Cerebellar nuclear complex (tissue), 1 donor: ENCODE measurements around the gene CCR5.

Source experiments
- DNase-seq, 2 experiments: peaks; one replicate each; lab custom pipeline; 2025; lab: John Stamatoyannopoulos, UW

Gene CCR5

DNA sequence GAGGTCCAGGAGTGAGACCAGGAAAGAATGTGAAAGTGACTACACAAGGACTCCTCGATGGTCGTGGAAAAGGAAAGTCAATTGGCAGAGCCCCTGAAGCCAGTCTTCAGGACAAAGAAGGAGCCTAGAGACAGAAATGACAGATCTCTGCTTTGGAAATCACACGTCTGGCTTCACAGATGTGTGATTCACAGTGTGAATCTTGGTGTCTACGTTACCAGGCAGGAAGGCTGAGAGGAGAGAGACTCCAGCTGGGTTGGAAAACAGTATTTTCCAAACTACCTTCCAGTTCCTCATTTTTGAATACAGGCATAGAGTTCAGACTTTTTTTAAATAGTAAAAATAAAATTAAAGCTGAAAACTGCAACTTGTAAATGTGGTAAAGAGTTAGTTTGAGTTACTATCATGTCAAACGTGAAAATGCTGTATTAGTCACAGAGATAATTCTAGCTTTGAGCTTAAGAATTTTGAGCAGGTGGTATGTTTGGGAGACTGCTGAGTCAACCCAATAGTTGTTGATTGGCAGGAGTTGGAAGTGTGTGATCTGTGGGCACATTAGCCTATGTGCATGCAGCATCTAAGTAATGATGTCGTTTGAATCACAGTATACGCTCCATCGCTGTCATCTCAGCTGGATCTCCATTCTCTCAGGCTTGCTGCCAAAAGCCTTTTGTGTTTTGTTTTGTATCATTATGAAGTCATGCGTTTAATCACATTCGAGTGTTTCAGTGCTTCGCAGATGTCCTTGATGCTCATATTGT lies 10.8 kb upstream of the CCR5 start:
- no peak for DNase-seq

GRCh38 chr3:46360907-46361306 lies 9.8 kb upstream of the CCR5 start:
- no peak for DNase-seq

- DNase-seq: no peak
Measured at GRCh38 chr3:46361408-46362283, 9.1 kb upstream of the CCR5 start.

DNA sequence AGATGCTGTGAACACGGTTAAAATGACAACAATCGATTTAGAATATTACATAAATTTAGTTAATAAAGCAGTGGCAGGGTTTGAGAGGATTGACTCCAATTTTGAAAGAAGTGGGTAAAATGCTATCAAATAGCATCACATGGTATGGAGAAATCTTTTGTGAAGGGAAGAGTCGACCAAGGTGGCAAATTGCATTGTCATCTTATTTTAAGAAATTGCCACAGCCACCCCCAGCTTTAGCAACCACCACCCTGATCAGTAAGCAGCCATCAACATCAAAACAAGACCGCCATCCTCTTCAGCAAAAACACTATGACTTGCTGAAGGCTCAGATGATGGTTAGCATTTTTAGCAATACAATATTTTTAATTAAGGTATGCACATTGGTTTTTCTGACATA lies 5.7 kb upstream of the CCR5 start:
- DNase-seq: no peak

DNA sequence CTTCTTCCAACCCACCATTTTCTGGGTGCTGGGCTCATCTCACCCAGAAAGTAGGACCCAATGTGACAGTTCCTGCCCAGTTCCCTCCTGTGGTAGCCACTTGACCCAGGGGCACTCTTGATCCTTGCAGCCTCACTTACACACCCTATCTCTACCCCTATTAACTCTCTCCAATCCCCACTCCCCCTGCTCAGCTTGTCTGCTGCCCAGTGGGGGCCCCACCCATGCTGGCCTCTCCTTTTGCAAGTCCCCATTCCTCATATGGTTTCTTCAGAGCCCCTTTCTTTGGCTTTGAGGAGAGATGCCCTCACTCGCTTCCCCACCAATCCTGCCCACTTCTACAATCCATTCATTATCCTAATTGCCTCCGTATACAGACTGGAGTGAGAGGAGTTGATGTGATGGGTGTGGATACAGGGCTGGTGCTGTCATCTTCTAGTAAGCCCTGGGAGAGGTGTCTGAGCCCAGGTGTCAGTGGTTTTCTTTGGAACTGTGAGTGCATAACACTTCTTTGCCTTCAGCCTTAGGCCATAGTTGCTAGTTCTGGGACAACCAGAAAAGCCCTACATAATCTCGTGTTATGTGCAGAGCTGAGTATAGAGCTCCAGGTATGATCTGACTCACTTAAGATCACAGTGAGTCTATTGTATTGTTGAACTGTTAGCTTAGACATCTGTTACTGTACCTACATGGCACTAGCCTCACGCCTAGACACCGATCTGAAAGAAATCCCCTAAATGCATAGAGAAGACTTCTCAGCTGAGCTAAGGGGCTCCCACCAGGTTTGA lies 4.8 kb upstream of the CCR5 start:
- DNase-seq: no peak

GRCh38 chr3:46367811-46368210 lies 2.9 kb upstream of the CCR5 start:
- no peak for DNase-seq

- no peak for DNase-seq
Measured at GRCh38 chr3:46368569-46368968, 2.2 kb upstream of the CCR5 start.

DNA sequence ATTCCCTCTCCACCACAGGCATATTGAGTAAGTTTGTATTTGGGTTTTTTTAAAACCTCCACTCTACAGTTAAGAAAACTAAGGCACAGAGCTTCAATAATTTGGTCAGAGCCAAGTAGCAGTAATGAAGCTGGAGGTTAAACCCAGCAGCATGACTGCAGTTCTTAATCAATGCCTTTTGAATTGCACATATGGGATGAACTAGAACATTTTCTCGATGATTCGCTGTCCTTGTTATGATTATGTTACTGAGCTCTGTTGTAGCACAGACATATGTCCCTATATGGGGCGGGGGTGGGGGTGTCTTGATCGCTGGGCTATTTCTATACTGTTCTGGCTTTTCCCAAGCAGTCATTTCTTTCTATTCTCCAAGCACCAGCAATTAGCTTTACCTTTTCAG lies 1.6 kb upstream of the CCR5 start:
- DNase-seq: no peak

- DNase-seq: no peak
Measured at GRCh38 chr3:46369675-46370132, 1.0 kb upstream of the CCR5 start.

- no peak for DNase-seq
Measured at GRCh38 chr3:46371519-46372340, 984 bp downstream of the CCR5 start.

- no peak for DNase-seq
Measured at GRCh38 chr3:46372492-46373359, 2.0 kb downstream of the CCR5 start.

DNA sequence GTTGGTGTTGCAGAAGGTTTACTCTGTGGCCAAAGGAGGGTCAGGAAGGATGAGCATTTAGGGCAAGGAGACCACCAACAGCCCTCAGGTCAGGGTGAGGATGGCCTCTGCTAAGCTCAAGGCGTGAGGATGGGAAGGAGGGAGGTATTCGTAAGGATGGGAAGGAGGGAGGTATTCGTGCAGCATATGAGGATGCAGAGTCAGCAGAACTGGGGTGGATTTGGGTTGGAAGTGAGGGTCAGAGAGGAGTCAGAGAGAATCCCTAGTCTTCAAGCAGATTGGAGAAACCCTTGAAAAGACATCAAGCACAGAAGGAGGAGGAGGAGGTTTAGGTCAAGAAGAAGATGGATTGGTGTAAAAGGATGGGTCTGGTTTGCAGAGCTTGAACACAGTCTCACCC lies 4.0 kb downstream of the CCR5 start:
- no peak for DNase-seq

GRCh38 chr3:46375218-46375617 lies 4.5 kb downstream of the CCR5 start:
- DNase-seq: no peak

- no peak for DNase-seq
Measured at GRCh38 chr3:46375814-46376213, 5.1 kb downstream of the CCR5 start.

DNA sequence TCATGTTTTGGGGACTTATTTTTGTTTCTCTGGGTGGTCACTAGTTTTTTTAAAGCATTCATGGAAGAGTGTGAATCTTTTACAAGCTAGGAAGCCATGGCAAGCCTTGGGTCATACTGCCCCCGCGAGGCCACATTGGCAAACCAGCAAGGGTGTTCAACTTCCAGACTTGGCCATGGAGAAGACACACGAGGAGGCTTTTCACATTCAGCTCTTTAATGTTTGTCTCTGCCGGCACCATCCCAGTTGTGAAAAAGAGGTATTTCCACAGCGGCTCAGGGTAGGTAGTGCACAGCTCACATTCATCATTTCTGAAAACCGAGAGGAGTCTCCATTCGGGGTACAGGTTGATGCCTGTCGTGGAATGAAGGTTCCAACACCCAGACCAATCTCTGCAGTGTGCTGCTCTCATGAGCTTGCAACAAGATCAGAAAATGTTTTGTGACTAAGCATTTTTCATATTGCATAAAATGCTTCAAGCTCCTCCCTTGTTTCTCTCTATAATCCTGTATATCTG lies 7.7 kb downstream of the CCR5 start:
- no peak for DNase-seq

DNA sequence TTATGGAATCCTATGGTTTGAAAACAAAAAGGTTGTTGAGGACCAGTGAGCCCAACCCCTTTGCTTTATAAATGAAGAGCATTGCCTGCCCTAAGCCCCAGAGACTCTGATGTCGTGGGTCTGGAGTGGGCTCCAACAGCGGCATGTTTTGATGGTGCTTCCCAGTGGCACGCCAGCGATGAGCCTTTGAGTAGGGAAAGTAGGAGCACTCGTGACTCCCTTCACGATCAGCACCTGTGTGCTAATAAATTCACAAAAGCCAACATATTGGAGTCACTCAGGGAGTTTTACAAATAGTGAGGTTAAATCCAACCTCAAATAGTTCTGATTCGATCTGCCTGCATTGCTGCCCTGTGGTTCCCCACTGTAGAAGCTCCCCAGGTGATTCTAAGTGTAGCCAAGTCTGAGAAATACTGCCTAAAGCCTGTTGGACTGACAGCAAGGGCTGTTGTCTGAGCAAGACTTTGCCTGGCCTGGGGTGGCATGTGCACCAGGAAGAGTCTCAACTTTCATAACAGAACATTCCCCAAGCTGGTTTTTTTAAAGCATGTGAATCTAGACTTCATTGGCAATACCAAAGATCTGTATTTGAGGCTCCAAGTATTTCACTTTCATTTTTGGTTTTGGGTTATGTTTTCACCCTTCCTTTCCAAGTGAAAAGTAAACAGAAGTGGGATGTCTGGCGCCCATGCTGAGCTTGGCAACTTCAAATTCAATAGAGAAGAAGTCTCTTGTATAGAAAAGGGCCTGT lies 9.9 kb downstream of the CCR5 start:
- DNase-seq: no peak

- no peak for DNase-seq
Measured at GRCh38 chr3:46381625-46382024, 10.9 kb downstream of the CCR5 start.

DNA sequence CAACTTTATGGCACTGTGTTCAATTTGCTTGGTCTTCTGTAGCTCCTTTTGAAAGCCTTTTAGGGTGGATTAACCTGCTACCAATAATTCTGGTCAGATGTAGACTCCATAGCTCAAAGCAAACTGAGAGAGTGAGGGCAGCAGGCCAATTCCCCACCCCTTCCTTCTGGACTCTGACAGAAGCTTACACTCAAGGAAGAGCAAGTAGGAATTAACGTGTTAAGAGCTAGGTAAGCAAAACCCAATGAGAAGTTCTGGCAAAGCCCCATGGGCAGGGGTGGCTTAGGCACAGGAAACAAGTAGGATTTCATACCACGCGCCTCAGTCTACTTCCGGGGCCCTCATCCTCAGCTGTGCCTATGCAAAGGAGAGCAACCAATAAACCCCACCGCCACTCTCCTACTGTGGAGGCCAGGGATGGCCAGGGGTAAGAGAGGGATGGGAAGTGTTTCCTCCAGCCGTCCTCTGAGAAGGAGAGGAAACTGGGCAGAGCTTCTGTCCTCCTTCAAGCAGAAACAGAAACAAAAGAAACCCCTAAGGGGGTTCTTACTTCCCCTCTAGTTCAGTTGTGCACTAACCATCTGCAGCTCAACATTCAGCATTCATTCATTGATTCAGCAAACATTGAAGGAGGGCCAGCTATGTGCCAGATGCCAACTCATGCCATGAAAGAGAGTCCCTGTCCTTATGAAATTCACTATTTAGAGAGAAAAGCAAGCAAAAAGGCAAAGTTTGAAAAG lies 12.6 kb downstream of the CCR5 start:
- no peak for DNase-seq

- DNase-seq: no peak
Measured at GRCh38 chr3:46383951-46384330, 13.2 kb downstream of the CCR5 start.
